Activated CD8-positive, alpha-beta memory T cell treated with anti-CD3 and anti-CD28 coated beads, Interleukin-2, amount 50 U/mL, for 4 hours (primary cell): ENCODE results near the gene PIP4K2A.
"Not testable (repeated sequence)": the region's sequence is repeated elsewhere in the genome, so short reads cannot be mapped to it uniquely, and the experiment has no call there.

Source experiments
- DNase-seq: peaks from one replicate; pipeline ENCODE4 v3.0.0-alpha.2; 2020

The PIP4K2A gene

GRCh38 chr10:22503315-22504088 lies 210.9 kb downstream of the PIP4K2A start:
- no peak for DNase-seq

- no peak for DNase-seq
Measured at GRCh38 chr10:22501863-22502262, 212.5 kb downstream of the PIP4K2A start.

- DNase-seq = no peak
Measured at GRCh38 chr10:22501413-22501812, 213.0 kb downstream of the PIP4K2A start.

- no peak for DNase-seq
Measured at GRCh38 chr10:22500656-22501340, 213.6 kb downstream of the PIP4K2A start.

GRCh38 chr10:22499973-22500372 lies 214.4 kb downstream of the PIP4K2A start:
- not testable (repeated sequence) for DNase-seq

- no peak for DNase-seq
Measured at GRCh38 chr10:22495396-22495795, 219.0 kb downstream of the PIP4K2A start.

- no peak for DNase-seq
Measured at GRCh38 chr10:22494007-22494406, 220.4 kb downstream of the PIP4K2A start.

- no peak for DNase-seq
Measured at GRCh38 chr10:22491931-22492615, 222.3 kb downstream of the PIP4K2A start.

GRCh38 chr10:22491480-22491879 lies 222.9 kb downstream of the PIP4K2A start:
- no peak for DNase-seq

- DNase-seq = no peak
Measured at GRCh38 chr10:22489975-22490374, 224.4 kb downstream of the PIP4K2A start.

GRCh38 chr10:22489467-22489866 lies 224.9 kb downstream of the PIP4K2A start:
- DNase-seq = no peak

GRCh38 chr10:22486431-22486830 lies 227.9 kb downstream of the PIP4K2A start:
- DNase-seq = no peak
